HepG2 (cell line): ENCODE measurements around the gene RBM8A. TPM values are rescaled to one million over a fixed set of nuclear protein-coding genes. Genes with fewer than 3 reads are reported as not detected.

Experiments
- ATF3 ChIP-seq: sonication (generic); formaldehyde crosslinking; IDR thresholded peaks from 2 replicates; pipeline ENCODE4 v1.4.0; 2020; ENCODE audit warnings: missing genetic modification reagents
- CEBPB ChIP-seq: IDR thresholded peaks from 2 replicates; pipeline ENCODE4 v1.6.1; 2011; ENCODE audit warnings: low read depth, low read length, improper control_type of control experiment, borderline replicate concordance
- CSRNP1 ChIP-seq: sonication (generic); formaldehyde crosslinking; IDR thresholded peaks from 2 replicates; pipeline ENCODE4 v1.8.1; 2023; ENCODE audit warnings: mild to moderate bottlenecking, missing genetic modification reagents
- FOXO4 ChIP-seq: sonication (generic); formaldehyde crosslinking; conservative IDR thresholded peaks from 2 replicates; pipeline ENCODE4 v1.8.1; 2023; ENCODE audit warnings: missing genetic modification reagents
- HIVEP1 ChIP-seq: sonication (generic); formaldehyde crosslinking; IDR thresholded peaks from 2 replicates; pipeline ENCODE4 v1.4.0; 2020; ENCODE audit warnings: mild to moderate bottlenecking, missing genetic modification reagents
- HNRNPK ChIP-seq: fragments of 200-400 bp; formaldehyde crosslinking; IDR thresholded peaks from 2 replicates; pipeline ENCODE4 v1.6.1; 2018; ENCODE audit warnings: low read length, low read depth, moderate library complexity, mild to moderate bottlenecking; ENCODE audit not compliant: poor library complexity, severe bottlenecking
- HNRNPLL ChIP-seq: fragments of 200-400 bp; formaldehyde crosslinking; IDR thresholded peaks from 2 replicates; pipeline ENCODE4 v1.6.1; 2017; ENCODE audit warnings: mild to moderate bottlenecking, low read depth, low read length; ENCODE audit not compliant: poor library complexity, severe bottlenecking
- IKZF1 ChIP-seq: fragments of 450-650 bp; IDR thresholded peaks from 2 replicates; pipeline ENCODE4 v1.7.1; 2016
- NR2F2 ChIP-seq: IDR thresholded peaks from 2 replicates; pipeline ENCODE4 v1.6.1; 2012; ENCODE audit warnings: low read depth, inconsistent platforms, borderline replicate concordance
- SATB2 ChIP-seq: sonication (generic); formaldehyde crosslinking; IDR thresholded peaks from 2 replicates; pipeline ENCODE4 v1.5.0; 2020; ENCODE audit warnings: missing genetic modification reagents
- SIX1 ChIP-seq: sonication (generic); formaldehyde crosslinking; IDR thresholded peaks from 2 replicates; pipeline ENCODE4 v1.4.0; 2020; ENCODE audit warnings: missing genetic modification reagents, borderline replicate concordance
- STAT5B ChIP-seq: sonication (generic); formaldehyde crosslinking; IDR thresholded peaks from 2 replicates; pipeline ENCODE4 v1.4.0; 2020; ENCODE audit warnings: missing genetic modification reagents
- SYNCRIP ChIP-seq: fragments of 200-400 bp; formaldehyde crosslinking; IDR thresholded peaks from 2 replicates; pipeline ENCODE4 v1.6.1; 2018; ENCODE audit warnings: mild to moderate bottlenecking, low read depth, low read length; ENCODE audit not compliant: insufficient read depth
- XBP1 ChIP-seq: sonication (generic); formaldehyde crosslinking; IDR thresholded peaks from 2 replicates; pipeline ENCODE4 v1.5.0; 2020; ENCODE audit warnings: missing genetic modification reagents
- ZFYVE20 ChIP-seq: sonication (generic); formaldehyde crosslinking; IDR thresholded peaks from 2 replicates; pipeline ENCODE4 v1.8.0; 2023; ENCODE audit warnings: low read depth, mild to moderate bottlenecking, moderate library complexity, missing genetic modification reagents, borderline replicate concordance
- ZNF616 ChIP-seq: sonication (generic); formaldehyde crosslinking; IDR thresholded peaks from 2 replicates; pipeline ENCODE4 v1.5.0; 2020; ENCODE audit warnings: low read depth, mild to moderate bottlenecking, missing genetic modification reagents
- ZNF773 ChIP-seq: sonication (generic); formaldehyde crosslinking; IDR thresholded peaks from 2 replicates; pipeline ENCODE4 v1.4.0; 2020; ENCODE audit warnings: missing genetic modification reagents, borderline replicate concordance
- polyA plus RNA-seq, 8 experiments: library from polyadenylated mRNA; depleted of rRNA in 3 of 8; stranded (reverse) in 7 of 8; unstranded in 1 of 8; fragments of >200 nt; fragmentation: Illumina TruSeq in 4 of 8; extraction: Trizol in 4 of 8; gene quantifications; 2 replicates each; pipeline versions ENCODE4 v1.2.1 to v1.2.3, GENCODE V29; 2011 to 2016; ENCODE audit warnings: low read depth in 4 of 8, missing spikeins in 1 of 8, mixed read lengths in 1 of 8; ENCODE audit not compliant: insufficient read depth in 1 of 8
- total RNA-seq, 5 experiments: library from RNA; depleted of rRNA; stranded (reverse); fragments of >200 nt; fragmentation: Illumina TruSeq; extraction: Trizol; gene quantifications; 2 replicates each; pipeline ENCODE4 v1.2.3, GENCODE V29; 2016; ENCODE audit warnings: low read depth in 1 of 5
- TF ChIP-seq, protein P1 (sequence below): IDR thresholded peaks from 2 replicates; pipeline ENCODE4 v1.6.1; 2018; ENCODE audit warnings: missing genetic modification reagents, mild to moderate bottlenecking, missing compliant biosample characterization
- TF ChIP-seq, protein P2 (sequence below): sonication (generic); formaldehyde crosslinking; IDR thresholded peaks from 2 replicates; pipeline ENCODE4 v1.4.0; 2020; ENCODE audit warnings: missing genetic modification reagents
- TF ChIP-seq, protein P3 (sequence below): sonication (generic); formaldehyde crosslinking; IDR thresholded peaks from 2 replicates; pipeline ENCODE4 v1.4.0; 2020; ENCODE audit warnings: mild to moderate bottlenecking, missing genetic modification reagents

RBM8A gene
- total and polyA plus RNA-seq, 2 of the 13 experiments (the other 11 are each of a cell fraction or from before 2014, with no cell fraction given) = 106 to 162 TPM

DNA sequence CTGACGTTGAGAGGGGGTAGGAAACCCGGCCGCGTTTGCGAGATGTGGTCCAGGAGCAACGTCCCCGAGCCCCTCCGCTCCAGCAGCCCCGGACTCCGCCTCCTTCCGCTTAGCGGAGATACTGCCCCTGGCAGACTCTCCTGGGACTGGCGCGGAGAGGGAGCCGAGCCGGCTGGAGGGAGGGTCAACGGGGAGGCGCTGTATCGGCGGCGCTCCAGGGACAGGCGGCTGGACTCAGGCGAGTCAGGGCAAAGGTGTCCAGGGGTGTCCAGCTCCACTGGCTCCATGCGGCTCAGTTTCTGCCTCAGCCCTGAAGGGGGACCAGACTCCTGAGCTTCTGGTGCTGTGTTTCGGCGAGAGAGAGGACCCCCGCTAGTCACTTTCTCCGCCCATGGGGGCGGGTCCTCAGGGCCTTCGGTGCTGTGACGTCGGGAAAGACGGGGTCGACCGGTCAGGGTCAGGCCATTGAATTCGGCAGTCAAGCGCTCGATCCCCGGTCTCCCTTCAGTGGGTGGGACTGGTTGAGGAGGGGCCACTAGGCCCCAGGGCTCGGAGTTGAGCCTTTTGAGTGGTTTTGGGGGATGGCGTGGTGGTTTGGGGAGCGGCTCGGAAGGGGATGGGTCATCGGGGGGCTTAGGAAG lies 33.3 kb upstream of the RBM8A start (continued):
- 0 out of 2 replicates have a peak, but pooled peaks have one; percentile 20 for TF ChIP-seq STAT5B (CRISPR knock-in tag)
- TF ChIP-seq CEBPB = no peak
- TF ChIP-seq, protein P1, sequence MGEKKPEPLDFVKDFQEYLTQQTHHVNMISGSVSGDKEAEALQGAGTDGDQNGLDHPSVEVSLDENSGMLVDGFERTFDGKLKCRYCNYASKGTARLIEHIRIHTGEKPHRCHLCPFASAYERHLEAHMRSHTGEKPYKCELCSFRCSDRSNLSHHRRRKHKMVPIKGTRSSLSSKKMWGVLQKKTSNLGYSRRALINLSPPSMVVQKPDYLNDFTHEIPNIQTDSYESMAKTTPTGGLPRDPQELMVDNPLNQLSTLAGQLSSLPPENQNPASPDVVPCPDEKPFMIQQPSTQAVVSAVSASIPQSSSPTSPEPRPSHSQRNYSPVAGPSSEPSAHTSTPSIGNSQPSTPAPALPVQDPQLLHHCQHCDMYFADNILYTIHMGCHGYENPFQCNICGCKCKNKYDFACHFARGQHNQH (CRISPR knock-in tag) = peak; percentile 77; the same call in 1 of the 2 replicates
- no peak for TF ChIP-seq SIX1 (CRISPR knock-in tag)
- peak; percentile 35; the same call in 1 of the 2 replicates for TF ChIP-seq ZNF773 (CRISPR knock-in tag)
- no peak for TF ChIP-seq ZNF616 (CRISPR knock-in tag)
- TF ChIP-seq, protein P2, sequence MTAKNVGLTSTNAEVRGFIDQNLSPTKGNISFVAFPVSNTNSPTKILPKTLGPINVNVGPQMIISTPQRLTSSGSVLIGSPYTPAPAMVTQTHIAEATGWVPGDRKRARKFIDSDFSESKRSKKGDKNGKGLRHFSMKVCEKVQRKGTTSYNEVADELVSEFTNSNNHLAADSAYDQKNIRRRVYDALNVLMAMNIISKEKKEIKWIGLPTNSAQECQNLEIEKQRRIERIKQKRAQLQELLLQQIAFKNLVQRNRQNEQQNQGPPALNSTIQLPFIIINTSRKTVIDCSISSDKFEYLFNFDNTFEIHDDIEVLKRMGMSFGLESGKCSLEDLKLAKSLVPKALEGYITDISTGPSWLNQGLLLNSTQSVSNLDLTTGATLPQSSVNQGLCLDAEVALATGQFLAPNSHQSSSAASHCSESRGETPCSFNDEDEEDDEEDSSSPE (CRISPR knock-in tag) = no peak
- no peak for TF ChIP-seq SYNCRIP
- no peak for TF ChIP-seq SATB2 (CRISPR knock-in tag)
- 0 out of 2 replicates have a peak, but pooled peaks have one; percentile 8 for TF ChIP-seq NR2F2
- TF ChIP-seq CSRNP1 = no peak
- TF ChIP-seq HIVEP1 (CRISPR knock-in tag) = peak; percentile 58; the same call in 1 of the 2 replicates
- TF ChIP-seq, protein P3, sequence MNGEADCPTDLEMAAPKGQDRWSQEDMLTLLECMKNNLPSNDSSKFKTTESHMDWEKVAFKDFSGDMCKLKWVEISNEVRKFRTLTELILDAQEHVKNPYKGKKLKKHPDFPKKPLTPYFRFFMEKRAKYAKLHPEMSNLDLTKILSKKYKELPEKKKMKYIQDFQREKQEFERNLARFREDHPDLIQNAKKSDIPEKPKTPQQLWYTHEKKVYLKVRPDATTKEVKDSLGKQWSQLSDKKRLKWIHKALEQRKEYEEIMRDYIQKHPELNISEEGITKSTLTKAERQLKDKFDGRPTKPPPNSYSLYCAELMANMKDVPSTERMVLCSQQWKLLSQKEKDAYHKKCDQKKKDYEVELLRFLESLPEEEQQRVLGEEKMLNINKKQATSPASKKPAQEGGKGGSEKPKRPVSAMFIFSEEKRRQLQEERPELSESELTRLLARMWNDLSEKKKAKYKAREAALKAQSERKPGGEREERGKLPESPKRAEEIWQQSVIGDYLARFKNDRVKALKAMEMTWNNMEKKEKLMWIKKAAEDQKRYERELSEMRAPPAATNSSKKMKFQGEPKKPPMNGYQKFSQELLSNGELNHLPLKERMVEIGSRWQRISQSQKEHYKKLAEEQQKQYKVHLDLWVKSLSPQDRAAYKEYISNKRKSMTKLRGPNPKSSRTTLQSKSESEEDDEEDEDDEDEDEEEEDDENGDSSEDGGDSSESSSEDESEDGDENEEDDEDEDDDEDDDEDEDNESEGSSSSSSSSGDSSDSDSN (CRISPR knock-in tag) = peak; percentile 92
- no peak for TF ChIP-seq IKZF1
- peak; percentile 62 for TF ChIP-seq HNRNPK
- TF ChIP-seq FOXO4 (CRISPR knock-in tag) = no peak
- no peak for TF ChIP-seq XBP1 (CRISPR knock-in tag)
- no peak for TF ChIP-seq ATF3 (CRISPR knock-in tag)
- TF ChIP-seq HNRNPLL = peak; percentile 71
- no peak for TF ChIP-seq ZFYVE20
